Activated CD8-positive, alpha-beta memory T cell treated with anti-CD3 and anti-CD28 coated beads, Interleukin-2, amount 50 U/mL, for 4 hours (primary cell): ENCODE data around the gene PPL.
"Not testable (repeated sequence)": the region's sequence is repeated elsewhere in the genome, so short reads cannot be mapped to it uniquely, and the experiment has no call there.

ENCODE experiments used
- DNase-seq: peaks from one replicate; pipeline ENCODE4 v3.0.0-alpha.2; 2020

Gene PPL, protein sequence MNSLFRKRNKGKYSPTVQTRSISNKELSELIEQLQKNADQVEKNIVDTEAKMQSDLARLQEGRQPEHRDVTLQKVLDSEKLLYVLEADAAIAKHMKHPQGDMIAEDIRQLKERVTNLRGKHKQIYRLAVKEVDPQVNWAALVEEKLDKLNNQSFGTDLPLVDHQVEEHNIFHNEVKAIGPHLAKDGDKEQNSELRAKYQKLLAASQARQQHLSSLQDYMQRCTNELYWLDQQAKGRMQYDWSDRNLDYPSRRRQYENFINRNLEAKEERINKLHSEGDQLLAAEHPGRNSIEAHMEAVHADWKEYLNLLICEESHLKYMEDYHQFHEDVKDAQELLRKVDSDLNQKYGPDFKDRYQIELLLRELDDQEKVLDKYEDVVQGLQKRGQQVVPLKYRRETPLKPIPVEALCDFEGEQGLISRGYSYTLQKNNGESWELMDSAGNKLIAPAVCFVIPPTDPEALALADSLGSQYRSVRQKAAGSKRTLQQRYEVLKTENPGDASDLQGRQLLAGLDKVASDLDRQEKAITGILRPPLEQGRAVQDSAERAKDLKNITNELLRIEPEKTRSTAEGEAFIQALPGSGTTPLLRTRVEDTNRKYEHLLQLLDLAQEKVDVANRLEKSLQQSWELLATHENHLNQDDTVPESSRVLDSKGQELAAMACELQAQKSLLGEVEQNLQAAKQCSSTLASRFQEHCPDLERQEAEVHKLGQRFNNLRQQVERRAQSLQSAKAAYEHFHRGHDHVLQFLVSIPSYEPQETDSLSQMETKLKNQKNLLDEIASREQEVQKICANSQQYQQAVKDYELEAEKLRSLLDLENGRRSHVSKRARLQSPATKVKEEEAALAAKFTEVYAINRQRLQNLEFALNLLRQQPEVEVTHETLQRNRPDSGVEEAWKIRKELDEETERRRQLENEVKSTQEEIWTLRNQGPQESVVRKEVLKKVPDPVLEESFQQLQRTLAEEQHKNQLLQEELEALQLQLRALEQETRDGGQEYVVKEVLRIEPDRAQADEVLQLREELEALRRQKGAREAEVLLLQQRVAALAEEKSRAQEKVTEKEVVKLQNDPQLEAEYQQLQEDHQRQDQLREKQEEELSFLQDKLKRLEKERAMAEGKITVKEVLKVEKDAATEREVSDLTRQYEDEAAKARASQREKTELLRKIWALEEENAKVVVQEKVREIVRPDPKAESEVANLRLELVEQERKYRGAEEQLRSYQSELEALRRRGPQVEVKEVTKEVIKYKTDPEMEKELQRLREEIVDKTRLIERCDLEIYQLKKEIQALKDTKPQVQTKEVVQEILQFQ (N-terminal part only)

DNA sequence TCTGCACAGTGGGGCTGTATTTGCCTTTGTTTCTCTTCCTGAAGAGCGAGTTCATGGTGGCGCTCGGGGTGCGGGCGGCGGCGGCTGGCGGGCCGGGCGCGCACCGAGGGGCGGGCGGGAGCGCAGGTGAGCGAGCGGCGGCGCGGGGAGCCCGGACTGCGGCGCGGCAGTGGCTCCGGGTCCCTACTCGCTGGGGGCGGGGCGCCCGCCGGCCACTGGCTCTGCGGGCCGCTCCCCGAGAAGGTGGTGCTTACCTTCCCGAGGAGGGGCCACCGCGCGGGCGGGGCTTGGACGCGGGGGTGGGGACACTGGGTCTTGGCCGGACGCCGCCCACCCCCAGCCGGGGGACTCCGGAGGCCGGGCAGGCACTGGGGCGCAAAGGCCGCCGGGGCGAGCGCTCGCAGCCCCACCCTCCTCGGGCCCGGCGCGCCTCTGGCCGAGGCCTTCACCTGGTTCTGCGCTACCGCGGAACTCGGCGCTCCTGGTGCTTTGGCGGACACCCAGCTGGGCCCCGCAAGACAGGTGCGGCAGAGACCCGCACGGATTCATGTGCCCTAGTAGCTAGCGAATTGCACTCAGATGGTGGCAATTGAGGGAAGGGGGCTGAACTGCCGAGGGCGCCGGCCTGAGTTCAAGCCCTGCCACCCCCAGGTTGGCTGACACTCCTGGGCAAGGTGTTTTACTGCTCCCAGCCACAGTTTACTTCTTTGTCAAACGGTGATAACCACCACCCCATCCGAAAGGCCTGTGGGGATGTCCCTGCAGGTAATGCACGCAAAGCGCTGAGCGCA is at the start of gene PPL:
TSS of gene PPL (minus strand) at position 158 of the 791 bp plus-strand sequence. CDS start at position 55, 103 bp downstream.
- no peak for DNase-seq

DNA sequence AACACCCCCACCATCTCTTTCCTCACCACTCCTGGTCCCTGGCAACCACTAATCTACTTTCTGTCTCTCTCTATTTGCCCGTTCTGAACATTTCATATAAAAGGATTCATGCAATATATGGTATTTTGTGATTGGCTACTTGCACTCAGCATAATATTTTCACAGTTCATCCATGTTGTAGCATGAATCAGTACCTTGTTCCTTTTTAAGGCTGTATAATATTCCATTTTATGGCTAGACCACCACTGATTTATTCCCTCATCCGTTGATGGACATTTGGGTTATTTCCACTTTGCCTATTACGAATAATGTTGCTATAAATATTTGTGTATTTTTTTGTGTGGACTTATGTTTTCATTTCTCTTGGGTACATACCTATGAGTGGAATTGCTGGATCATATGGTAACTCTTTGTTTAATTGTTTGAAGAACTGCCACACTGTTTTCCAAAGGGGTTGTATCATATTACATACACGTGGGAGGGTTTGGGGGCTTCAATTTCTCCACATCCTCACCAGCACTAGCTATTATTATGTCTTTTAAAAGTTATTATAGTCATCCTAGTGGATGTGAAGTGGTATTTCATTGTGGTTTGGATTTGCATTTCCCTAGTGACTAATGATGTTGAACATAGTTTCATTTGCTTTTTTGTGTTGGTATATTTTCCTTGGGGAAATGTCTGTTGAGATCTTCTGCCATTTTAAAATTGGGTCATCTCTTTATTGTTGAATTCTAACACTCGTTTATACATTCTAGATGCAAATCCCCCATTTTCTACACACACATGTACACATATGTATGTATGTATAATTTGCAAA is 47.4 kb upstream of the PPL start:
- no peak for DNase-seq

DNA sequence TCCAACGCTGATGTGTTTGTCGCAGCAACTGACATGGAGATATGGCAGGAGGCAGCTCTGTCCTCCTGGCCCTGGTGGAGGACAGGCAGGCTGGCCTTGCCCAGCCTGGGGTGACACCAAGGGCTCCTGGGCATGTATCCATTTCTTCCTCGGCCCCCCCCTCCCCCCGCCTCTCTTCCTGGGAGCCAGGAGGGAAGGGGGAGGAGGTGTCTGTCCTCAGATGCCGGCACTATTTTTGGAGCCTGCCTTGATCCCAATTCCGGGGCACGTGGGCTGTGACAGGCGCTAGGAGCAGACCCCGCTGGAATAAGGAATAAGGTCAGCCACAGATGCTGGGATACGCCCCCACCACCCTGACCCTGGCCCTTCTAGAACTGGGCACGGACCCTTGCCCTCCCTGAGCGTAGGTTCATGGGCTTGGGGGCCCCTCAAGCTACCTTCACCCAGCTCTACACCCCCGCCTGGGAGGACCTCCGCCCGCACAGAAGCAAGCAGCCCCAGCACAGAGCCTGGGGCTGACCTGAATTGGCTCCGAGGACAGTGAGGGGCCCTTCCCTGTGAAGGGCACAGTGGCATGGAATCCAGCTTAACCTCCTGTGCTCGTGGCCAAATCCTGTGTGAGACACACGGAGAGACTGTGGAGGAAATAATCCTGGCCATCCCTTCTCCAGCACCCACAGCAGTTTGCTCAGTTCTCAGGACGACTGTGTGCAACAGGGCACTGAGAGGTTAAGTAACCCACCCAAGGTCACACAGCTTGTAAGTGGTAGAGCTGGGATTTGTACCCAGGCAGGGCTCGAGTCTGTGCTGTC is 45.3 kb upstream of the PPL start:
- no peak for DNase-seq

DNA sequence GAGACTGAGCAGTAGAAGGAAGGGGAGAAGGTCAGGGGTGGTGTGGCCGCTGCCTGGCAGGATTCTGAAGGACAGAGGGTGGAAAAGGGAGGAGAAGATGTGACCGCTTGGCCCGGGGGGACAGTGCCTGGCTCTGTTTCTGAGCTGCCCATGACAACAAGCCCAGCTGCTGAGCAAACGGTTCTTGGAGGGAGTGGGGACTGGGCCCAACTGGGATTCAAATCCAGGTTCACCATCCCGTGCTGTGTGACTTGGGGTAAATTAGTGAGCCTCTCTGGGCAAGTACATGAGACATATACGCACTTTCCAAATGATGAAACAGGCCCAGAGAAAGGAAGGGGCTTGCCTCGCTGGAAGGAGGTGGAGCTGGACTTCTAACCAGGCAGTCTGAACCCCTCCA is 44.5 kb upstream of the PPL start:
- DNase-seq, result no peak

DNA sequence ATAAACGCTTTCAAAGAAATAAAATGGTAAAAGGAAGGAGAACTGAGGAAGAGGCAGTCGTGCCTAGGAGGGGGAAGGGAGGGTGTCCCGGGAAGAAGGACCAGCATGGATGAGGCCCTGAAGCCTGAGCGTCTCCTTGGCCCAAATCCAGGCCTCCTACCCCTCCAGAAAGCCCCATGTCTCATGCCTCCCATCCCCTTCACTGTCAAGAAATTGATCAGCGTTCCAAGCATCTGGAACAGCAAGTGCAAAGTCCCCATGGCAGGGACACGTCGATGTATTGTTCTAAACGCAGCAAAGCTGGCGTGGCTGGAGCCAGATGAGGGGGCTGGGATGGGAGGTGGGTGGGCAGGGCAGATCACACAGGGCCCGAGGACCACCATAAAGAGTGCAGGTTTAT is 43.7 kb upstream of the PPL start:
- no peak for DNase-seq

DNA sequence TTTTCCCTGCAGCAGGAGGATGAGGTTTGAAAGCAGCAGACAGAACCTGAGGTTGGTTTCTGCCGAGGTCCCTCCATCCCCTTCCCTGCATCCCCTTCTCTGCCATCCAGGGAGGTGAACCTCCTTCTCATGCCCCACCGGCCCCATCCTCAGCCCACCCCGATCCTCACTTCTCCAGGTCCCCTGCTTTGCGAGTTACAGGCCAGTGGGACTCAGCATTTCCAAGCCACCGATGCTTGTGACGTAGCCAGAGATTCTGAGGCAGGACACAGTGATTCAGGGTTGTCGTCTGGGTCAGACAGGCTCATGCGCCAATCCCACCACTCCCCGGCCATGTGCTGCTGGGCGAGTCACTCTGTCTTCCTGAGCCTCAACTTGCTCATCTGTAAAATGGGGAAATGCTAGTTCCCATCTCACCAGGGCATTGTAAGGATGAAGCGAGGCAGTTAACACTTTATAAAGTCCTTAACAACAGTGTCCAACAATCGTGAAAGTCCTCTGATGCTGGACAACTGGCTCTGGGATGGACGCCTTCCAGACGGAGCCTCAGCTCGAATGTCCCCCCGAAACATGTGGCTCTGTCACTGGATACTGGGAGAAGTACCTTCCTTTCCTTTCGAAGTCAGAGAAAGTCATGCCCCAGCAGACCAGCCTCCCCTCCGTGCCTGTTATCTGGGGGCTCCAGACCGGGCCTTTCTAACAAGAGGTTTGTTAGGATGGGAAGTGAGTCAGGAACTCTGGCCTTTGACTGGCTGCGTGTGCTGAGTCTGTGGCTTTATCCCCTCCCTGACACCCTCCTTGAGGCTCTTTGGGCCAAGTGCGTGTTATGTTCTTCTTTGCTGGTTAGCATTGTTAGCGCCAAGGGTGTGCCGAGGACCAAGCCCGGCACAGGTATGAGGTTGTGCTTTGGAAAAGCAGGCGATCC is 43.0 kb upstream of the PPL start:
- DNase-seq, result no peak

DNA sequence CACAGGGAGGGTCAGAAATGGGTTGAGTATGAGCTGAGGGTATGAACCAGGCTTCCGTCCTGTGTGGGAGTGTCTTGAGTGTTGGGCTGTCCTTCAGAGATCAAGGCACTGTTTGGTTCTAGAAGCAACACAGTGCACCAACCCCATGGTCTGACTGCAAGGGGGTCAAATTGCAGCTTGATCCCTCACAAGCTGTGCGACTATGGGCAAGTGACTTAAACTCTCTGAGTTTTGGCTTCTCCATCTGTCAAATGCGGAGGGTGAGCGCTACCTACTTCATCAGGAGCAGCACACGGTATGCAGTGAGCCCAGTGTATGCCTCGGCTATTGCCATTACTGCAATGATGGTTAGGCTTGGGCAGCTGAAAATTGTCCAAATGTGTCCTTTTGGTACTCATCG is 42.2 kb upstream of the PPL start:
- DNase-seq, result no peak

DNA sequence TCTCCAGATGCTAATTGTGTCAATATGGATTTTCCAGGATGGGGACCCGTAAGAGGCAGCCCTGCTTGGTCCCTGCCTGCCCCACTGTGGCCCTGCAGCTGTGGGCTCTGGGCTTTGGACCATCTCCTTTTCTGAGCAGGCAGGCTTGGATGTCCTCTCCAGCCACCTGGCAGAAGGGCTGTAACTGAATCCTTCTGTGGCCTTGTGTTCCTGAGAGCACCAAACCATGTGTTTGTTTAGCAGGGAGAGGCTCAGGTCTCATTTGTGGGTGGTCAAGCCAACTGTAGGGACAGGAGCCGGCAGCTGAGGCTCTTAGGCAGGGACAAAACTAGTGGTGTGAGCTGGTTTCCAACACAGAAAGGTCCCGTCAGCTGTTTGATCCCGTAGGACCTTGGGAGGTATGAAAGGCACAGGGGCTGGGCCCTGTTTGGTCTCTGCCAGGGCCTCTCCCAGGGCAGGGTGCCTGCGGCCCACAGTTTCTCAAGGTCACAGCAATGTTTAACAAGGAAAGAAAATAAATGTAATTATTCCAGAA is 39.7 kb upstream of the PPL start:
- DNase-seq, result no peak

DNA sequence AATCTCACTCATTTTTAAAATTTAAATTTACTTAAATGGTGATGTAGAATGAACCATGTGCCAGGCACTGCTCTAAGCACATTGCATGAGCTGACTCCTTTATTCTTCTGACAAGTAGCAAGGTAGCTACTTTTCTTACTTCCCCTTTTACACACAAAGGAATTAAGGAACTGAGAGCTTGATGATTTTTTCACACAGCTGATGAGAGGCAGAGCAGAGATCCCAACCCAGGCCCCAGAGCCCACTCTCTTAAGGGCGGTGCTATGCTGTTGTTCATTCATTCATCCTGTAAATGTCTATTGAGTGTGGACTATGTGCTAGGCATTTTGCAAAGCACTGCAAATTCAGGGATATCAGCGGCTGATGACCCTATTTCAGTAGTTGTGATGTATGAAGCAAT is 39.1 kb upstream of the PPL start:
- DNase-seq, result no peak

DNA sequence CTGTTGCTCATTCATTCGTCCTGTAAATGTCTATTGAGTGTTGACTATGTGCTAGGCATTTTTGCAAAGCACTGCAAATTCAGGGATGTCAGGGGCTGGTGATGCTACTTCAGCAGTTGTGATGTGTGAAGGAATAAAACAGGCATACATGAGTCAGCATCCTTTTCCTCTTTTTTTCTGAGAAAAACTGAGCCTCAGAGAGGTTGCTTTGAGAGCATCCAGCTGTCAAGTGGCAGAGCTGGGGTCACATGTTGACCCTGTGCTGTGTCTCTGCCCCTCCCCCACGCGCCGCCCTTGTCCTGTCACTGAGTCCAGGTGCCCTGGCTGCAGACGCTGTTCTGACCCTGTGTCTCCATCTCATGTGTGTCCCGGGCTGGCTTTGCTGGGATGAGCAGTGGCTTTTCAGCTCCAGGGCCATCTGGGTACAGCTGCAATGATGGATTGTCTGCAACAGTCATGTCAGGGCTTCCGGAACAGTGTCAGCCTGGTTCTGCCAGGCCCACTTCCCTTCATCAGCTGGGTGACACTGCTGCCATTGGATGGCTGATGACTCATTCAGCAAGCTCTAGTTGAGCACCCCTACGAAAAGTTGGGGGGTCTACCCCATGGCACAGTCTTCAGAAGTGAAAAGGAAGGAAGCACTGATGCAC is 36.1 kb upstream of the PPL start:
- DNase-seq, result no peak

DNA sequence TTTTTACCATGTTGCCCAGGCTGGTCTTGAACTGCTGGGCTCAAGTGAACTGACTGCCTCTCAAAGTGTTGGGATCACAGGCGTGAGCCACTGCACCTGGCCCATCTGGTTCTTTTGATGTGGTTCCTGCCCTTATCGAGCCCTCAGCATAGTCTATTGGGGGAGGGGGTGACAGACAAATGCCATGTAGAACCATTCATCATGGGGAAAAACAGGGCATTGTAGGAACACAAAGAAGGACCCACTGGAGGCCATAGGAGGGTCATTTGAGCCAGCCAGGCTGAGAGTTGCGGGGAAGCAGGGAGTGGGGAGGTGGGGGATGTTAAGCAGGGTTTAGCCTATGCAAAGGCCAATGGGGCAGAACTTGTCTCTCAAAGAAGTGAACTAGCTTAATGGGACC is 33.1 kb upstream of the PPL start:
- no peak for DNase-seq

DNA sequence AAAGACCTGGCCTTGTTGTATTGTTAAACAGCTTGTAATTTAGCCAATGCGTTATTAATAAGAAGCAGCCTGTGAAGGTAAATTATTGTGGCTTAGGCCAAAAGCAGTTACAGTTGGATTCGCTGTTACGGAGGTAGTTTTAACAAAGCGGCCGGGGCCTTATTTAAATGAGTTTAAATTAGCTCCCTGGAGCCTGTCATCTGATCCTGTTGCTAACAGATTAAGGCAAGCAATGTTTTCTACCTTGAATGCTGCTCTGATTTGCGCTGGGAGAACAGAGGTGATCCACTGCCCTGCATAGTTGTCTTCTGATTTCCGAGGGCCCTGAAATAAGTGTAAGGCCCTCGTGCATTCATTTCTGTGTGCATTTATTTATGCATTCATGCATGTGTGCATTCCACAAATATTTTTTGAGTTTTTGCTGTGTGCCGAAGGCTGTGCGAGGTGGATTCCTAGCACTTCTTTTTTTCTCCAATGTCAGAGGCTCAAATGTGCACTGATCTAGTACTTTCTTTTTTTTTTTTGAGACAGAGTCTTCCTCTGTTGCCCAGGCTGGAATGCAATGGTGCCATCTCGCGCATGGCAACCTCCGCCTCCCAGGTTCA is 32.0 kb upstream of the PPL start:
- DNase-seq, result no peak

DNA sequence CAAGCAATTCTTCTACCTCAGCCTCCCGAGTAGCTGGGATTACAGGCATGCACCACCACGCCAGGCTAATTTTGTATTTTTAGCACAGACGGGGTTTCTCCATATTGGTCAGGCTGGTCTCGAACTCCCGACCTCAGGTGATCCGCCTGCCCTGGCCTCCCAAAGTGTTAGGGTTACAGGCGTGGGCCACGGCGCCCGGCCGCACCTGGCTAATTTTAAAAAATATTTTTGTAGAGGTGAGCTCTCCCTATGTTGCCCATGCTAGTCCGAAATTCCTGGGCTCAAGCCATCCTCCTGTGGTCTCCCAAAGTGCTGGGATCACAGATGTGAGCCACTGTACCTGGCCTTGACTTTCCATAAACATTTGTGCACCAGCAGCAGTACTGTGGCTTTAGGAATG is 31.3 kb upstream of the PPL start:
- DNase-seq, result not testable (repeated sequence)

DNA sequence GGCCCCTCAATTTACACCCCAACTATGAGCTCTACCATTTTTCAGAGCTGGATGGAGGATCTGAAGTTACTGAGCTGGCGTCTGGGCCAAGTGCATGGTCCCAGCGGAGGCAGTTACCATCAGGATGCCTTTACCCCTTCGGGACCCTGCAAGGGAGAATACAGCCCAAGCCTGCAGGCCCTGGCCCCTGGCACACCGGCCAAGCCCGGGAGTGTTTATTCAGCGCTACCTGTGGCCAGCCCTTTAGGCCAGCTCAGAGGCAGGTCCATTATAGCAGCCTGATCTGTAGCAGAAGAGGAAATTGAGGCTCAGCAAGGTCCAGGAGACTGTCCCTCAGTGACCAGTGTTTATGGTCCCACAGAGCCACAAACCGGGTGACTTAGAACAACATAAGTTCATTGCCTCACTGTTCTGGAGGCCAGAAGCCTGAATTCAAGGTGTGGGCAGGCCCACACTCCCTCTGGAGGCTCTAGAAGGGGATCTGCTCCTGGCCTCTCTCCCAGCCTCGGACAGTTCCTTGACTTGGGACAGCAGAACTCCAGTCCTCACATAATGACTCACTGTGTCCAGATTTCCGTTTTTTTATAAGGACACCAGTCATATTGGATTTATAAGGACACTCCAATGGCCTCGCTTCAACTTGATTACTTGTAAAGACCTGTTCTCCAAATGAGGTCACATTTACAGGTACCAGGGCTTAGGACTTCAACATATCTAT is 29.9 kb upstream of the PPL start:
- no peak for DNase-seq

DNA sequence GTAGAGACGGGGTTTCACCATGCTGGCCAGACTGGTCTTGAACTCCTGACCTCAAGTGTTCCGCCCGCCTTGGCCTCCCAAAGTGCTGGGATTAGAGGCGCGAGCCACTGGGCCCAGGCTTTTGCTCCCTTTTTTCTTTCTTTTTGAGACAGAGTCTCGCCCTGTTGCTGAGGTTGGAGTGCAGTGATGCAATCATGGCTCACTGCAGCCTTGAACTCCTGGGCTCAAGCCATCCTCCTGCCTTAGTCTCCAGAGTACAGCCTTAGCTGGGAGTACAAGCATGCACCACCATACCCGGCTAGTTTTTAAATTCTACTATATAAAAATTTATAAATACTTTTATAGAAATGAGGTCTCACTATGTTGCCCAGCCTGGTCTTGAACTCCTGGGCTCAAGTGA is 26.6 kb upstream of the PPL start:
- DNase-seq, result not testable (repeated sequence)

DNA sequence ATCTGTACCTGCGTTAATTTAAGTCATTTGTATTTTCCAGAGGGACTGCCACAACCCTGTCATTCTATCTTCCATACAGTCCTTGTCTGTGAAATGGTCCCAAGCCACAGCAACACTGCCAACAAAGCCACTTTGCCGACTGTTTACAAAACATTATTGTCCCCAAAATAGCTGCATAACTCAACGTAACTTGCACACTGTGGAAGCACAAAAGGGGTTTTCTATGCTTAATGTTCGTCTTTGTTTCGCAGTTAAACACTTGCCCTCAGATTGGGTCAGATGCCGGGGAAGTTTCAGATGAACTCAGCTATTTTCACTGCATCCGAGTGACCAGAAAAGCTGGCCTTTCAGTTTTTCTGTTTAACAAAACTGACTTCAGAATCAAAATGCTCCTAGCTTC is 25.8 kb upstream of the PPL start:
- no peak for DNase-seq

DNA sequence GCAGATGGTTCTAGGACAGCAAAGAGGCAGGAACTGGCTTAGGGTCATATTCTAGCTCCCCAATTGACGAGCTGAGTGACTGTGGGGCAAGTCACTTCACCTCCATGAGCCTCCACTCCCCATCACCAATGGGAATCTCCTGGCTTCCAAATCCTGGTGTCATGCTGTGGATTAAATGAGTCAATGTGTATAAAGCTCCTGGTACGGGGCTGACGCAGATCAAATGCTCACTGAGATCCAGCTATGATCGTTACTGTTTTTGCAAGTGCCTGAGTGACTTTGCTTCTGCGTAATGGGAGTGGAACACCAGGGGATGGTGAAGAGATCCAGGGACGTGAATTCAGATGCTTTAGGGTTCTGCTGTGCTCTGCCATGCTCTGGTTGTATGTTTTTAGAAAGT is 23.6 kb upstream of the PPL start:
- no peak for DNase-seq
